HG02678 (cell line): ENCODE data around the gene SYNPO.

Experiments used
- ATAC-seq: cut with Tn5 transposase; IDR thresholded peaks from one replicate; pipeline ENCODE4 v1.9.1; 2021; ENCODE audit warnings: mild to moderate bottlenecking, moderate library complexity; ENCODE audit not compliant: unreplicated experiment

The SYNPO gene

DNA sequence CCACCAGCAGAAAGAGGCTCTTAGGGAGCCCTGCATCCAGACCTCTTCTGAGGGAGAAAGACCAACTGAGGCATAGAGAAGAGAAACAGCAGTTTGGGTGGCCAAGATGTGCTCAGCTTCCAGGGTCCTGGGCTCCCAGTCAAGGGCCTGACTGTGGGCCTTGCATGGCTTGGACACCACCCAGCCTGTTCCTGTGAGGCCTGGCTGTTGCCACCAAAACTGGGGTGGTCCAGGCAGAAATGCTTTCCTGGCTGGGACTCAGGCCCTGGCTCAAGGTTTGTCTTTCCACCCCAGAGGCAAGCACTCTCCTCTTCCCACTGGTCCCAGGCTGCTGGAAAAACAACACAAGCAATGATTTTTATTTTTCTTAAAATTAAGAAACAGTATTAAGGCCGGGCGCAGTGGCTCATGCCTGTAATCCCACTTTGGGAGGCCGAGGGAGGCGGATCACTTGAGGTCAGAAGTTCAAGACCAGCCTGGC is 33.9 kb downstream of the SYNPO start:
- no peak for ATAC-seq

- ATAC-seq, result no peak
Observed at GRCh38 chr5:150675069-150675468, 34.6 kb downstream of the SYNPO start.

GRCh38 chr5:150676578-150676977 is 36.1 kb downstream of the SYNPO start:
- no peak for ATAC-seq

GRCh38 chr5:150689120-150689519 is 48.7 kb downstream of the SYNPO start:
- no peak for ATAC-seq

DNA sequence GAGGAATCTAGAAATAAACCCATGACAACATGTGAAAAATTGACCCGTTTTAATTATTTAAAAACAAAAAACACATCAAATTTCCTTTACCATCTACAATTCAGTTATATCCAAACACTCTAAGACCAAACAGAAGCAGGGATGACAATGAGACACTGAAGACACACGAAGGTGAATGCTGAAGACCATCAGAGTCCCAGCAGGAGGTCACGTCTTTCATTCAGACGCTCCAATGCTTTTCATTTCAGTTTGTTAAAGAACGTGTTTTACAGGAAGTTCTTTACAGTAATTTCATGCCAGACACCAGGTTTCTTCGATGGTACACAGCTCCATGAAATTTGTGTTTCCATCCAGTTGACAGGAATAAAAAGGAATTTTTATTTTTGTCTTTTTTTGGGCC is 50.3 kb downstream of the SYNPO start:
- ATAC-seq, result no peak

GRCh38 chr5:150692276-150692675 is 51.8 kb downstream of the SYNPO start:
- ATAC-seq, result no peak

- ATAC-seq, result no peak
Observed at GRCh38 chr5:150694612-150695011, 54.2 kb downstream of the SYNPO start.

- ATAC-seq, result peak; percentile 8
Observed at GRCh38 chr5:150700246-150700593, 59.8 kb downstream of the SYNPO start.

- ATAC-seq, result peak; percentile 97
Observed at GRCh38 chr5:150700594-150701377, 60.3 kb downstream of the SYNPO start, which contains the start of gene RBM22. TSS of gene RBM22 (minus strand) at chr5:150701062. CDS start at chr5:150700985, 77 bp downstream.

DNA sequence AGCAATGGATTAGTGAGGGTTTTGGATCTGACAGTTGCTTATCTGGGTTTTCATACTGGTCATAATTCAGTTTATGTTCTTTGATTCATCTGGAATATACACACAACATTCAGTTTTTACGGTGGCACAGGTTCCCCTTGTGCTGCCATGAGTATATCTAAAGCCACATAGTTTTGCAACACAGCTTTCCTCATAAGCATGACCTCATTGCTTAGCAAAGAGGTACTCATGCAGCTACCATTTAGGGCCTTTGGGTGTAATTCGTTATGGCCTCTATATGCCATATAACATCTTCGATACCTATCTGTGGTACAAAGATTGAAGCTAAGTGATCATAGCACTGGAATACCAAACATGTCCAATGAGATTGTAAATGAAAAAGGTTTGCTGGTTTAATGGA is 63.3 kb downstream of the SYNPO start:
- no peak for ATAC-seq

DNA sequence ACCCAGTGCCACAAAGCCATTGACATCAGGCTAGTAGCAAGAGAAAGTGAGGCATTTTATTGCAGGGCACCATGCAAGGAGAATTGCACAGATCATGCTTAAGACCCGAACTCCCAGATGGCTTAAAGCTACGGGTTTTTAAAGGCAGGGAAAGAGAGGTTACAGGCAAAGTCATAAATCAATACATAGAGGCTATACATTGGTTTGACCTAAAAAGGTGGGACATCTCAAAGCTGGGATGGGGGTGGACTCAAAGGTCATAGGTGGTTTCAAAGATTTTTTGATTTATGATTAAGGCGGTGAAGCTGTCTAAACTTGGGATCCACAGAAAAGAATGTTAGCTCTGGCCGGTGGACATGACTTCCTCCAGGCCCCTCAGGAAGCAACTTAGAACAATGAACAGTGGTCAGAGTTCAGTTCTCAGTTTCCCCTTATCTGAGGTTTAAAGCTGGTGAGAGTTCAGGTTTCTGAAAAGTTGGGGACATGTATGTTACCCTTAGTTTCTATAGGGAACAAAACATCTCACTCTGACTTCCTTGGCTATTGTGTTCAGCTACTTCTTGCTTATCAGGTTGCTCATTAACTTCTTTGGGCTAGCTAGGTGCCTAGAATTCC is 66.4 kb downstream of the SYNPO start:
- ATAC-seq, result no peak
